HFF-Myc (cell line): ENCODE results near the gene LRRC4C.

Experiments used
- DNase-seq: peaks from one replicate; pipeline ENCODE4 v3.0.0-alpha.2; 2011; ENCODE audit warnings: low read depth; ENCODE audit errors: extremely low read depth
- H3K4me3 ChIP-seq: replicated peaks from 2 replicates; pipeline ENCODE4 v1.5.1; 2011; ENCODE audit warnings: low read depth, mild to moderate bottlenecking, control low read depth, low read length
- TF ChIP-seq, protein P1 (sequence below): IDR thresholded peaks from 2 replicates; pipeline ENCODE4 v1.5.1; 2012; ENCODE audit warnings: mild to moderate bottlenecking, low read depth, low read length, control low read depth; ENCODE audit errors: missing control alignments

Gene LRRC4C

DNA sequence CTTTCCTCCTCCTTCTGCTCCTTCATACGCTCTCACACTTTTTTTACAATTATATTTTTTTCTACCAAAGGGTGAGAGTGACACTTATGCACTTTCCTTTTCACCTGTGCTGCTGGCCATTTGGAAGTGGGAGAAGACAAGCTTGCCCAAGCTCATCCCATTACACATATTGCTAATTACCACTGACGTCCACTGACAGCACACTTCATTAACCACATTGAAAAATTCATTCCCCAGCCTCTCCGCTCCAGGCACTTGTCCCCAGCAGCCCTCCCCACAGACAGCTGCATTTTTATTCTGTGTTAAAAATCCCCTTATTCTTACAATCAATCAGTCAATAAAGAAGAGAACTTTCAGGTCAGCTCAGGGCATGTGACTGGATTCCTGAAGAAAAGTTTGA is 175.1 kb downstream of the LRRC4C start:
- DNase-seq = no peak
- no peak overlapping the region for H3K4me3 ChIP-seq
- TF ChIP-seq, protein P1, sequence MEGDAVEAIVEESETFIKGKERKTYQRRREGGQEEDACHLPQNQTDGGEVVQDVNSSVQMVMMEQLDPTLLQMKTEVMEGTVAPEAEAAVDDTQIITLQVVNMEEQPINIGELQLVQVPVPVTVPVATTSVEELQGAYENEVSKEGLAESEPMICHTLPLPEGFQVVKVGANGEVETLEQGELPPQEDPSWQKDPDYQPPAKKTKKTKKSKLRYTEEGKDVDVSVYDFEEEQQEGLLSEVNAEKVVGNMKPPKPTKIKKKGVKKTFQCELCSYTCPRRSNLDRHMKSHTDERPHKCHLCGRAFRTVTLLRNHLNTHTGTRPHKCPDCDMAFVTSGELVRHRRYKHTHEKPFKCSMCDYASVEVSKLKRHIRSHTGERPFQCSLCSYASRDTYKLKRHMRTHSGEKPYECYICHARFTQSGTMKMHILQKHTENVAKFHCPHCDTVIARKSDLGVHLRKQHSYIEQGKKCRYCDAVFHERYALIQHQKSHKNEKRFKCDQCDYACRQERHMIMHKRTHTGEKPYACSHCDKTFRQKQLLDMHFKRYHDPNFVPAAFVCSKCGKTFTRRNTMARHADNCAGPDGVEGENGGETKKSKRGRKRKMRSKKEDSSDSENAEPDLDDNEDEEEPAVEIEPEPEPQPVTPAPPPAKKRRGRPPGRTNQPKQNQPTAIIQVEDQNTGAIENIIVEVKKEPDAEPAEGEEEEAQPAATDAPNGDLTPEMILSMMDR = no peak

DNA sequence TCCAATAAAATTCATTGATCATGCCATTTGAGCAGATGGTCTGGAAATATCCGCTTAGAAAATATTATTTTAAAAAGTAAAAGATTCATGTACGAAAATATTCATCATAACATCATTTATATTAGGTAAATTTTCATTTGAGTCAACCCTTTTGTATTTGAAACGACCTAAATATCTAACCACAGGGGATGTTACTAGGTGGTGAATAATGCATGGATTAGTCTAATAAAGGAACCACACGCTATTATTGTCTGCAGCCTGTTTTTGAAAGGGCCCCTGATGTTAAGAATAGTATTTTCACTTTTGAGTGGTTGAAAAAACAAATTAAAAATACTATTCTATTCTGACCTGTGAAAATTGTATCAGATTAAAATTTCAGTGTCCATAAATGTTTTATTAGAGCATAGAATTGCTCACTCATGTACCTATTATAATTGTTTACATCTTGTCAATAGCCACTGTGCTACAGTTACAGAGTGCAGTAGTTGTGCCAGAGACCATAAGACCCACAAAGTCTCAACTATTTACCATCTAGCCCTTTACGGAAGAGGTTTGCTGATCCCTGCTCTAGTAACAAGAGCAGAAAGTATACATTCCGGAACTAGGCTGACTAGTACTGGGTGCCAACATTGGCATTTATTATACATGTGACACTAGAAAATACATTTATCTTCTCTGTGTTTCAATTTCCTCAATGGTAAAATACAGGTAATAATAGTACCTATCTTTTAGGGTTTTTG is 176.1 kb downstream of the LRRC4C start:
- TF ChIP-seq, protein P1 = no peak
- H3K4me3 ChIP-seq = no peak overlapping the region
- no peak for DNase-seq

DNA sequence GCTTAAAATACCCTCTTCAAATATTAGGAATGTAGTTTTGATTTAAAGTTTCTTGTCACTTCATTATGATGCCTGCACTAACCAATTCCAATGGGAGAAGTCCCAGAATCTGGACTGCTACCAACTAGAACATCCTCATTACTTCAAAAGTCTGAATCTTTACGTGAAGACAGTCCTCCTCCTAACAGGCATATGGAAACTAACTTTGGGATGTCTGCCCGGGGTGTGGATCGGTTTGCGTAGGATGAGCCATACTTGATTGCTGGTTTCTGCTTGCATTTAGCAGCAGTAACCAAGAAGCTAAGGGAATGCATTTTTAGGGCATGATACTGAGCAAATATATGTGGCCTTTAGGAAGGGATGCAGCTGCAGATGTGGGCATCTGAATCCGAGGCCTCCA is 177.1 kb downstream of the LRRC4C start:
- no peak for DNase-seq
- H3K4me3 ChIP-seq = no peak overlapping the region
- TF ChIP-seq, protein P1 = no peak

DNA sequence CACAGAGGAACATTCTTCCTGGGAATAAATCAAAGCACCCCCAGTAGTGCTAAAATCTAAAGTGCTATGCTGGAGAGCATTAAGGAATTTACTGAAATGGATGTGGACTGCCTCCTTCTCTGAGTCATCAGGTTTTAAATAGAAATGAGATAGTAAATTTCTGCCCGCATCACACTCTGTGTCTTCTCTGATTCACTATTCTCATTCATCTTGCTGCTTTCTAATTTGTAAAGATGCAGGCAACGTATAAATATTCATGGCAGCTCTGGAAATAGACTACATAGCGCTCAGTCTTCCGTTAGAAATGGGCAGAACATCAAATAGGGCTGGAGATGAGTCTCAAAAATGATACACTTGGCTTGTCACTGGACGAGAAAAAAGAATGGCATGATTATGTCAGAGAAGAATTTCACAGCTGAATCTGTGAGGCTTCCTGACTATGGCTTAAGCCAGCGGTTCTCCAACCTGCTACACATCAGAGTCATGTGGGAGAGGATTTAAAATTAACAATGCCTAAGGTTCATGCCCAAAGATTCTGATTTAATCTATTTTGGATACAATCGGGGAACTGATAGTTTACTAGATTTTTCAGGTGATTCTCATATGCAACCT is 178.2 kb downstream of the LRRC4C start:
- TF ChIP-seq, protein P1 = no peak
- no peak for DNase-seq
- H3K4me3 ChIP-seq = no peak overlapping the region

DNA sequence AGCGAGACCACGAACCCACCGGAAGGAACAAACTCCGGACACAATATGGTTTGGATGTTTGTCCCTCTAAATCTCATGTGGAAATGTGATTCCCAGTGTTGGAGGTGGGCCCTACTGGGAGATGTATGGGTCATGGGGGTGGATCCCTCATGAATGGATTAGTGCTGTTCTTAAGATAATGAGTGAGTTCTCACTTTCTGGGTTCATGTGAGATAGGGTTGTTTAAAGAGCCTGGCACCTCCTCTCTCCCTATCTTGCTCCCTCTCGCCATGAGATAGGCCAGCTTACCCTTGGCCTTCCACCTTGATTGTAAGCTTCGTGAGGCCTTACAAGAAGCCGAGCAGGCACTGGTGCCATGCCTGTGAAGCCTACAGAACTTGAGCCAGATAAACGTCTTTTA is 184.6 kb downstream of the LRRC4C start:
- no peak for DNase-seq
- H3K4me3 ChIP-seq = no peak overlapping the region
- TF ChIP-seq, protein P1 = no peak

DNA sequence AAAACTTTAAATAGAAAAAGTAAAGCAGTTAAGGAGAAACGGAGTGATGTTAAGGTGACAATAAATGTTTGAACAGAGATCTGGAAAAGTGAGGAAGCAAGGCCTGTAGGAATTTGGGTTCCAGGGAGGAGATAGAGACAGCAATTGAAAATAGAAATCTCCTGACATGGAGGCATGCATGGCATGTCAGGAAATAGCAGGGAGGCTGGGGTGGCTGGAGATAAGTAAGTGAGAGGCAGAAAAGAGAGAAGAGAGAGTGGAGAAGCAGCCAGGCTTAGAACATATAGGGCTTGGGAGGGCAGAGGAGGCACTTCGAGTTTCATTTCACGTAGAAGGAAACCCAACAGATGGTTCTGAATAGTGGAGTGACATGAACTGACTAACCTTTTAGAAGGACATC is 185.5 kb downstream of the LRRC4C start:
- TF ChIP-seq, protein P1 = no peak
- no peak for DNase-seq
- H3K4me3 ChIP-seq = no peak overlapping the region
